Tibial artery (tissue), 4 donors: Measurements from ENCODE around the gene NKX3-2.

Experiments used
- DNase-seq, 2 donors: peaks; one replicate each; pipeline ENCODE4 v3.0.0-alpha.2; 2019
- H3K27ac ChIP-seq, 2 donors: fragments of 200-600 bp; sonication (generic) in 1 of 2; 1 replicate in 1 of 2; 2 replicates in 1 of 2; pipeline ENCODE4 v1.5.1; 2018 to 2019; ENCODE audit warnings: mild to moderate bottlenecking in 1 of 2
- H3K27me3 ChIP-seq, 2 donors: fragments of 200-600 bp; sonication (generic) in 1 of 2; one replicate each; pipeline versions ENCODE4 v1.5.1 to v1.6.0; 2016 to 2019
- H3K36me3 ChIP-seq, 3 donors: fragments of 200-600 bp; sonication (generic) in 2 of 3; one replicate each; pipeline ENCODE4 v1.5.1; 2016 to 2019; ENCODE audit warnings: mild to moderate bottlenecking in 2 of 3
- H3K4me1 ChIP-seq, 4 donors: fragments of 200-600 bp; sonication (generic) in 2 of 4; 1 replicate in 3 of 4; 2 replicates in 1 of 4; pipeline ENCODE4 v1.5.1; 2016 to 2019
- H3K4me3 ChIP-seq, 2 donors: fragments of 200-600 bp; sonication (generic) in 1 of 2; 1 replicate in 1 of 2; 2 replicates in 1 of 2; pipeline ENCODE4 v1.5.1; 2018 to 2019; ENCODE audit warnings: mild to moderate bottlenecking in 2 of 2
- H3K9me3 ChIP-seq, 3 donors: fragments of 200-600 bp; sonication (generic) in 1 of 3; one replicate each; pipeline ENCODE4 v1.5.1; 2016 to 2019
- intact Hi-C: fragments of 100-400 bp; cut with DNase I; formaldehyde crosslinking; loops from one replicate; pipeline ENCODE4 v1.15.0; 2023; ENCODE audit warnings: low total_unique reads
- TF ChIP-seq, protein P1 (sequence below), 2 experiments: fragments of 200-600 bp in 1 of 2; fragments of 450-650 bp in 1 of 2; IDR thresholded peaks; one replicate each; pipeline ENCODE4 v1.5.1; 2017 to 2019; ENCODE audit warnings: antibody characterized with exemption in 2 of 2, mild to moderate bottlenecking in 1 of 2, moderate library complexity in 1 of 2

The NKX3-2 gene

DNA sequence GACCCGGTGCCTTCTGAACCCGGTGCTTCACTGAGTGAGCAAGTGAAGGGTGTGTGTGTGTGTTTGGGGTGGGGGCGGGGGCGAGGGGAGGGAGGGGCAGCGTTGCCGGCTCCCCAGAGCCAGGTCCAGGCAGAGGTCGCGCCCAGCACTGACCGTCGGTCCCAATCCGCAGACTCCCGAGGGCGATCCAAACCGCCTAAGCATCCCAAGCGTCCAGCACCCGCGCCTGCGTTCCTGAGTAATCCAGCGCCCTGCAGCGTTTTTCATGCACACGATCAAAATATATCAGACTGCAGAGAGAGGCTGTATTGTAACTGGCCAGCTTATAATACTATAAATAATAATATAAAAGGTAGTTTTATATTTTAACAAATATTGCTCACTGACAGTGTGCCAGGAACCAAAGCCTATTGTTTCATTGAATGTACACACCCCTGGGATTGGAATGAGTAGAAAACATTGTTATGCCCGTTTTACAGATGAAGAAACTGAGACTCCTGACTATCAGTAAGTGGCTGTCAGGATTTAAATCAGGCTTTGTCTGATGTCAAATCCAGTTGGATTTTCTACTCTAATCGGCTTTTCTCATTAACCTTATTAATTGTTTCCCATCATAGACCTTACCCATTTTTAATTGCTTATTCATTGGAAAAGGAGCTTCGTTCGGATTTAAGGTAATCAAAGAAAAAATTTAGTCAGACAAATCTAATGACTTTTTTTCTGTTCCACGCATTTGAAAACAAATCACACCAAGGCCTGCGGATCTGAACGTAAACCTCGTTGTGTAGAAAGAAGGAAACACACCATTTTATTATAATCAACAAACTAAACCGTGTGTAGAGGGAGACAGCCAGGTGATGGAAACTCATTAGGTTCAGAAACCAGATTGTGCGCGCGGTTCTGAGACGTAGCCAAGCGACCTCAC lies 4.0 kb upstream of the NKX3-2 start:
- peaks cover 0 to 46% (median 33%) of the 10 kb centered on the region in 4 donors for H3K4me1 ChIP-seq
- H3K4me3 ChIP-seq, result peak overlapping the region; percentile 27 to 42
- no peak overlapping the region for H3K27ac ChIP-seq
- intact Hi-C loops, result loop anchor here (2.0 to 10.0 kb wide), 2 partner anchors 696 to 824 kb away; no protein-coding TSS in a partner anchor
- no peaks in the 10 kb centered on the region for H3K36me3 ChIP-seq
- DNase-seq, result no peak
- TF ChIP-seq, protein P1, sequence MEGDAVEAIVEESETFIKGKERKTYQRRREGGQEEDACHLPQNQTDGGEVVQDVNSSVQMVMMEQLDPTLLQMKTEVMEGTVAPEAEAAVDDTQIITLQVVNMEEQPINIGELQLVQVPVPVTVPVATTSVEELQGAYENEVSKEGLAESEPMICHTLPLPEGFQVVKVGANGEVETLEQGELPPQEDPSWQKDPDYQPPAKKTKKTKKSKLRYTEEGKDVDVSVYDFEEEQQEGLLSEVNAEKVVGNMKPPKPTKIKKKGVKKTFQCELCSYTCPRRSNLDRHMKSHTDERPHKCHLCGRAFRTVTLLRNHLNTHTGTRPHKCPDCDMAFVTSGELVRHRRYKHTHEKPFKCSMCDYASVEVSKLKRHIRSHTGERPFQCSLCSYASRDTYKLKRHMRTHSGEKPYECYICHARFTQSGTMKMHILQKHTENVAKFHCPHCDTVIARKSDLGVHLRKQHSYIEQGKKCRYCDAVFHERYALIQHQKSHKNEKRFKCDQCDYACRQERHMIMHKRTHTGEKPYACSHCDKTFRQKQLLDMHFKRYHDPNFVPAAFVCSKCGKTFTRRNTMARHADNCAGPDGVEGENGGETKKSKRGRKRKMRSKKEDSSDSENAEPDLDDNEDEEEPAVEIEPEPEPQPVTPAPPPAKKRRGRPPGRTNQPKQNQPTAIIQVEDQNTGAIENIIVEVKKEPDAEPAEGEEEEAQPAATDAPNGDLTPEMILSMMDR (IDR thresholded peaks at IDR 0.05), result no peak
- peaks cover 0 to 13% (median 2%) of the 10 kb centered on the region in 3 donors for H3K9me3 ChIP-seq
- peaks cover 0 to 72% of the 10 kb centered on the region in 2 donors for H3K27me3 ChIP-seq

DNA sequence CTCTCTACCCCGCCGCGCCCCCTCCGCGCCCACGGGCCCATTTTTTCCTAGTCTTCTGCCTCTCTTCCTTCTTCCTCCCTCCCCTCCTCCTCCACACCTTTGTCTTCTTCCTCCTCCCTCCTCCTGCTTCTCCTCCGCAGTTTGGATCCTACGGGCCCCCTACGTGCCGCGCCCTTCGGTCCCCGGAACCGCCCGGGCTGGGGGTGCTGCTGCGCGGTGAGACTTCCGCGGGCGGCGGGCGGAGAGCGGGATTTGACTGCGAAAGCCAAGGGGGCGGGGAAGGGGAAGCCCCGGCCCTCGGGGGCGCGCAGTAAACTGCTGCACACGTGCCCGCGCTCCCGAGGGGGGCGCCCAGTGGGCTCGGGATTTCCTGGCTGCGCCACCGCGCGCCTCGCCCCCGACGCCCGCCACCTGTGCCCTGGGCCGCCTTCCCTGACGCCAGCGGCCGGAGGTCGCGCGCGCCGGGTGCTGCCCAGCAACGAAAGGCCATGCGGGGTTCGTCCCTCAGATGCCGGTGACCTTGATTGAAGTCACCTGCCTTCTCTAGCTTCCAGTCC lies 3.3 kb upstream of the NKX3-2 start:
- no peak for DNase-seq
- Histone ChIP-seq H3K9me3 (peaks cover 0 to 11% (median 9%) of the 10 kb centered on the region in 3 donors), H3K4me1 (peaks cover 0 to 46% (median 33%) of the 10 kb centered on the region in 4 donors), H3K36me3 (no peaks in the 10 kb centered on the region), H3K4me3 (peak overlapping the region; percentile 27 to 42), H3K27ac (no peak overlapping the region), H3K27me3 (peaks cover 0 to 79% of the 10 kb centered on the region in 2 donors)
- intact Hi-C loops, result loop anchor here (2.0 to 10.0 kb wide), 2 partner anchors 695 to 823 kb away; no protein-coding TSS in a partner anchor
- TF ChIP-seq, protein P1 (IDR thresholded peaks at IDR 0.05), result no peak

DNA sequence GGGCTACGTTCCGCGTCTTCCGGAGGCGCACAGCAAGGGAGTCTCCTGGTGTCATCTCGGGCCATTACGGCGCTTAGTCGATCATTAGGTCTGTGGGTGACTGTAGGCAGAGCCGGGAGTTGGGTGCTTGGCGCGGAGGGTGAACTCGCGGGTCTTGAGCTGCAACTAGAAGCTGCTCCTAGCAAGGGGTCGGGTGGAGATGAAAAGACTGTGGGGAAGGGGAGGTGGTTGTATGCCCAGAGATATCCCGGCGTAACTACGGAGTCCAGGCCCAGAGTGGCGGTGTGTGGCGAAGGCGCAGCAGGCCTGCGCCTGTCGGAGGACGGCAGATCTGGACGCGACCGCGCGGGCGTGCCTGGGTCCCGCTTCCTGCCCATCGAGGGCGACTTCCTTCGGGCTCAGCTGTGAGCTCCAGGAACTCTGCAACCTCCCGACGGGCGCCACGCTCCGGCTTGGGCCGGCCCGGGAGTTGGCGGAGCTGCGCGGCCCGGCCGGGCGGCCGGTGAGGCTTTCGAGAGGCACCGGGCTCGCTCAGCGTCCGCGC lies 2.7 kb upstream of the NKX3-2 start:
- no peak for DNase-seq
- peaks cover 0 to 15% (median 6%) of the 10 kb centered on the region in 3 donors for H3K9me3 ChIP-seq
- H3K36me3 ChIP-seq, result no peaks in the 10 kb centered on the region
- H3K27ac ChIP-seq, result no peak overlapping the region
- intact Hi-C loops, result loop anchor here (10.0 kb wide), 1 partner anchor 822 kb away; no protein-coding TSS in a partner anchor
- H3K4me3 ChIP-seq, result peak overlapping the region; percentile 27 to 42
- H3K4me1 ChIP-seq, result peaks cover 0 to 50% (median 36%) of the 10 kb centered on the region in 4 donors
- peaks cover 0 to 85% of the 10 kb centered on the region in 2 donors for H3K27me3 ChIP-seq
- TF ChIP-seq, protein P1 (IDR thresholded peaks at IDR 0.05), result no peak

DNA sequence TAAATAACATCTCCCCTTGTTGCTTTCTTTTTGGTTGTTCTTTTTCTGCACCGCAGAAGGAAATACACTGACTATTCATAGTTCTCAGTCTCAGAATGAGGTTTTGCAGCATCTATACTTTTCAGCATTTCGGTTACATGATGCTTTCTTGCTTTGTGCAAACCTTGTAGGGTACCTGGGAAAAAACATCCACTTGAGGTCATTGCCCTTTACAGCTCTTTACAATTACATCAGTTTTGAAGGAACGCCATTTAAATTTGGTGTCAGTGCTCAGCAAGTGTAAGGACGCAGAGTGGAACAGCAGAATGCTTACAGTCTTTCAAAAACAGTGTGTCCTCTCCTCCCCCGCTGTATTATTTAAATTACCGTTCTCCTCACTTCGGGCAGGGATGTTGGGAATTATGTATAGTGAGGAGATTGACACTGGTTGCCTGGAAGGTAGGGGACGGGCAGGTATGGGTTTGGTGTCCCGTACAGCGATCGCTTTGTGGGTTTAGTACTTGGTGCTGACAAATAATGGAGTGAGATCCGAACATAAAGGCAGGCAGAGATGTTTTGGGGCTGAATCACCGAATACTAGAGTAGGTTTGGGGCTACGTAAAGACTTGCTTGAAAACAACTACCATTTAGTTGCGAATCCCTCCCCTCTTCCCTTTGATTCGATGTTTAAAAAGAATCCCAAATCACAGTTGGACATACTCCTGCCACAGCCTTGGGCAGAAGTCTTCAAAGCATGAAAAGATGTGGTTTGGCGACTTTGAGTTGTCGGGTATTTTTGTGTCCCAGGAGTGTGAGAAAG lies 2.0 kb upstream of the NKX3-2 start:
- no peak overlapping the region for H3K4me3 ChIP-seq
- no peak for DNase-seq
- intact Hi-C loops, result loop anchor here (10.0 kb wide), 1 partner anchor 822 kb away; no protein-coding TSS in a partner anchor
- H3K27me3 ChIP-seq, result peaks cover 0 to 92% of the 10 kb centered on the region in 2 donors
- peaks cover 0 to 54% (median 41%) of the 10 kb centered on the region in 4 donors for H3K4me1 ChIP-seq
- no peak overlapping the region for H3K27ac ChIP-seq
- peaks cover 0 to 15% (median 6%) of the 10 kb centered on the region in 3 donors for H3K9me3 ChIP-seq
- TF ChIP-seq, protein P1 (IDR thresholded peaks at IDR 0.05), result no peak
- no peaks in the 10 kb centered on the region for H3K36me3 ChIP-seq

DNA sequence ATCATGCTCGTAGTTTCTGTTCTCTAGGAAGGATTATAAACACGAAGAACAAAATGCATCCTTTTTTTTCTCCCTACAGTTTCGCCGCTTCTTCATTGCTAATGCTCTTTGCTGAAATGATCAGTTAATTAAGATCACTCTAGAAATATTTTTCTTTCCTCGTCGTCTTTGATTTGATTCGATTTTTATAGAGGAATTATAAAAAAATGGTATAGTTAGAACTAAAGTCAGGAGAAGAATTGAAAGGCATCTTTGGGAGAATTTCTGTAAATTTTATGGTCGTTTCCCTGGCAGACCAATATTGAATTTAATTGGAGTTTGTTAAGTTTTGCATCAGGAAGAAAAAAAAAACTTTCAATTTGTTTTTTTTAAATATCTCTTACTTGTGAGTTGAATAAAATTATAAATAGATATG lies 1.1 kb upstream of the NKX3-2 start:
- H3K27me3 ChIP-seq, result peaks cover 0 to 99% of the 10 kb centered on the region in 2 donors
- DNase-seq, result no peak
- H3K4me1 ChIP-seq, result peaks cover 0 to 54% (median 41%) of the 10 kb centered on the region in 4 donors
- intact Hi-C loops, result loop anchor here (10.0 kb wide), 1 partner anchor 821 kb away; no protein-coding TSS in a partner anchor
- TF ChIP-seq, protein P1 (IDR thresholded peaks at IDR 0.05), result no peak
- H3K36me3 ChIP-seq, result no peaks in the 10 kb centered on the region
- no peak overlapping the region for H3K27ac ChIP-seq
- H3K4me3 ChIP-seq, result peak overlapping the region; percentile 56 to 60
- H3K9me3 ChIP-seq, result peaks cover 0 to 15% (median 0%) of the 10 kb centered on the region in 3 donors
